HL-60 (cell line): ENCODE results near the gene DBN1.

ENCODE experiments used
- GABPA ChIP-seq: IDR thresholded peaks from 2 replicates; pipeline ENCODE4 v1.6.1; 2012; ENCODE audit warnings: low read depth
- POLR2AphosphoS5 ChIP-seq: IDR thresholded peaks from 2 replicates; pipeline ENCODE4 v1.6.1; 2012; ENCODE audit warnings: low read depth
- REST ChIP-seq: IDR thresholded peaks from 2 replicates; pipeline ENCODE4 v1.6.1; 2012; ENCODE audit warnings: low read depth; ENCODE audit not compliant: insufficient replicate concordance
- SPI1 ChIP-seq: IDR thresholded peaks from 2 replicates; pipeline ENCODE4 v1.6.1; 2012; ENCODE audit warnings: low read depth, mild to moderate bottlenecking, borderline replicate concordance
- TF ChIP-seq, protein P1 (sequence below): IDR thresholded peaks from one replicate; pipeline ENCODE4 v1.5.1; 2011; ENCODE audit warnings: low read length, control low read depth, inconsistent platforms; ENCODE audit not compliant: insufficient read depth

- TF ChIP-seq, protein P1, sequence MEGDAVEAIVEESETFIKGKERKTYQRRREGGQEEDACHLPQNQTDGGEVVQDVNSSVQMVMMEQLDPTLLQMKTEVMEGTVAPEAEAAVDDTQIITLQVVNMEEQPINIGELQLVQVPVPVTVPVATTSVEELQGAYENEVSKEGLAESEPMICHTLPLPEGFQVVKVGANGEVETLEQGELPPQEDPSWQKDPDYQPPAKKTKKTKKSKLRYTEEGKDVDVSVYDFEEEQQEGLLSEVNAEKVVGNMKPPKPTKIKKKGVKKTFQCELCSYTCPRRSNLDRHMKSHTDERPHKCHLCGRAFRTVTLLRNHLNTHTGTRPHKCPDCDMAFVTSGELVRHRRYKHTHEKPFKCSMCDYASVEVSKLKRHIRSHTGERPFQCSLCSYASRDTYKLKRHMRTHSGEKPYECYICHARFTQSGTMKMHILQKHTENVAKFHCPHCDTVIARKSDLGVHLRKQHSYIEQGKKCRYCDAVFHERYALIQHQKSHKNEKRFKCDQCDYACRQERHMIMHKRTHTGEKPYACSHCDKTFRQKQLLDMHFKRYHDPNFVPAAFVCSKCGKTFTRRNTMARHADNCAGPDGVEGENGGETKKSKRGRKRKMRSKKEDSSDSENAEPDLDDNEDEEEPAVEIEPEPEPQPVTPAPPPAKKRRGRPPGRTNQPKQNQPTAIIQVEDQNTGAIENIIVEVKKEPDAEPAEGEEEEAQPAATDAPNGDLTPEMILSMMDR = peak; percentile 20
- TF ChIP-seq POLR2AphosphoS5 (no peak; the same call in 1 of the 2 replicates), GABPA (peak; percentile 34; the same call in 1 of the 2 replicates), REST (peak; percentile 30), SPI1 (no peak)
Observed at GRCh38 chr5:177455036-177455660, 18.3 kb downstream of the DBN1 start.
